HG03159 (cell line): ENCODE data around the gene FRMPD4.
A peak's percentile ranks its signal among the peaks of the same experiment; 100 is the strongest.

Experiments
- ATAC-seq: cut with Tn5 transposase; IDR thresholded peaks from one replicate; pipeline ENCODE4 v1.9.1; 2021; ENCODE audit warnings: mild to moderate bottlenecking, moderate library complexity; ENCODE audit not compliant: unreplicated experiment

The FRMPD4 gene

DNA sequence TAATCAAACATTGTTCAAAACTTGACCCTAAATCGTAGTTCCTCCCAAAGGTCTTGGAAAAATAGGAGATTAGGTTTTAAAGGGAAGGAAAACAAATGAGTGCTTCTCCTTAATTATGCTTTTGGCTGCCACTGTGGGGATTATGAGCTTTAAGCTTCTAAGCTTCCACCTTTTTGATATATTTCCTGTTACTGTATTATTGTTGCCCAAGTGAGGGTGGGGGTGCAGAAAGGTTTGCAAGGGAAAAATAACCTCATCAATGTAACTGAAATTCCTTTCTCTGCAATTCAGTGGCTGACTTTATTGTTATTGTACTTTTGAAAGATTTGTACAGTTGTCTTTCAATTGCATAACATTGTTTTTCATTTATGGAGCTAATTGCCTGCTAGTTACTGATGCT, 285.1 kb downstream of the FRMPD4 start:
- ATAC-seq: no peak

DNA sequence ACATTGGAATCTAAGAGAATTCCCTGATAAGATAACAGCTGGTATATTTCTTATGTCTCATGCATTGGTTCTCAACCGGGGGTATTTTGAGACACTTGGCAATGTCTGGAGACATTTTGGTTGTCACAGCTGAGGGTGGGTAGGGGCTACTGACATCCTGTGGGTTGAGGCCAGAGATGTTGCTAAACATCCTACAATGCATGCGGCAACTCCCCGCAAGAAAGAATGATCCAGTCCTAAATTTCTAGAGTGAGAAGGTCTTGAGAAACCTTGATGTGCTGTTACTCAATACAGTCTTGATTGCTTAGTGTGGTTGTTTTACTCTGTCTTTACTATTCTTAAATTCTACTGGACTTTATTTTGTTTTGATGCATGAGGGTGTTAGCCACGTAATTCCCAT, 287.2 kb downstream of the FRMPD4 start:
- no peak for ATAC-seq

DNA sequence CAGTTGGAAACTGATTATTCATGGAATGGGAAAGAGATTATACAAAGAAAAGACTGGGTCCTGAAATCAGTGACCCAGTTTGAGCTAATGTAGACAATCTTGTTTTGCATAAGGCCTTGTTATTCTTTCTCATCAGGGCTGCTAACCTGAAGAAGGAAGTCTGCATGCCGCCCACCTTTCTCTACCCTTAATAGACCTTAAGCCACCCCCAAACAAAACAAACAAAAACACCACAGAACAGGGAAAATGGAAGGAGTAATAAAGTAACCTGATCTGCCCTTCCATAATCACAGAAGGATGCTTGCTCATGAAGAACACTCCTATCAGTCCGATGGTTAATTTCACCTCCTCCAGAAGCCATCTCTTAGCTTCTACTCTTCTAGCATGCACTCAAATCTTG, 288.1 kb downstream of the FRMPD4 start:
- ATAC-seq: no peak

DNA sequence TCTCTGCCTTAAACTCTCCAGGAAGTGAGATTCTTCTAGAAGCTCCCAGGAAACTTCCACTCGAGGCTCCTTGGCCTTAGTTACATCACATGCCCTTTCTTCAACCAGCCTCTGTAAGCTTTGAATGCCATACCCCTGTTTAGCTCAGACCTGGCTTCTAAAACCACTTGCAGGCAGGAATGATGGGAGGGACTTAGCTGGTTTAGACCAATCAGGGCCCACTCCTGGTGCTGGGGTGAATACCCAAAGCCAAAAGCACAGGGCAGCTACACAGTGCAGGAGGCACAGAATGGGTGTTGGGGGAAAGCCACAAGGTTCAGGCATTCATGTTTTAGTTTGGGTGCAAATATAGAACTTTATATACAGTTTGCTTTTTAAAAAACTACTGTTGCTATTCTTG, 296.2 kb downstream of the FRMPD4 start:
- no peak for ATAC-seq

DNA sequence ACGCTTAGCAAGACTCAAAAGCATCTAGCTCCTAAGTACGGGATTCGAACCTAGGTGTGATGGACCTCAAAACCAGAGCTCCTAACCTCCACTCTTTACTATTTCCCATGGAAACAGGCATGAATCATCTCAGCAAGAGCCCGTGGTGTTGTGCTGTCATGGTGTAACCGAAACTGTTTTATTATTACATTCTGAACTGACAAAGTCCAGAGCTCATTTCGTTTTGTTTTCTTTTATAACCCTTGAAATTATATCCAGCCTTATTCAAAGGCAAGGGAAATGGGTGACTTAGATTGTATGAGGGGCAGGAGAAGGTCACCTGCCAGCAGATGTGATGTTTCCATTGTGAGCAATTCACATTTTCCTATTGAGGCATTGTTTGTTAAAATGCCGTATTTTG, 301.1 kb downstream of the FRMPD4 start:
- no peak for ATAC-seq

DNA sequence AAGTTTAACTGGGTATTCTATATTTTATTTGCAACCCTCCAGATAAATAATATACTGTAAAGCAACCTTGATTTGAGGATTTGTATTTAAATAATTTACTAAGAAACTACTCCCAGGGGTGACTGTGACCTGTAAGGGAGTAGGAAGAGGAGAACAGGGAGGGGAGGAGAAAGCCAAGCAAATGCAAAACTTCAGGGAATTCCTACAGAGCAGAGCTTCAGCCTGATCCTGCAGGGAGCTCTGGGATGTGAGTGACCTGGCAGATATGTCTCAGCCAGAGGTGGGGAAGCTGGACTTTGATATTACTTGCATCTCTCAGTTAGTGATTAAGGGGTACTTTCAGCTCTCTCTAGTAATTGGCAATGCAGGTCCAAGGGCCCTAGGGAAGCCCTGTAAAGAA, 302.0 kb downstream of the FRMPD4 start:
- ATAC-seq: no peak

DNA sequence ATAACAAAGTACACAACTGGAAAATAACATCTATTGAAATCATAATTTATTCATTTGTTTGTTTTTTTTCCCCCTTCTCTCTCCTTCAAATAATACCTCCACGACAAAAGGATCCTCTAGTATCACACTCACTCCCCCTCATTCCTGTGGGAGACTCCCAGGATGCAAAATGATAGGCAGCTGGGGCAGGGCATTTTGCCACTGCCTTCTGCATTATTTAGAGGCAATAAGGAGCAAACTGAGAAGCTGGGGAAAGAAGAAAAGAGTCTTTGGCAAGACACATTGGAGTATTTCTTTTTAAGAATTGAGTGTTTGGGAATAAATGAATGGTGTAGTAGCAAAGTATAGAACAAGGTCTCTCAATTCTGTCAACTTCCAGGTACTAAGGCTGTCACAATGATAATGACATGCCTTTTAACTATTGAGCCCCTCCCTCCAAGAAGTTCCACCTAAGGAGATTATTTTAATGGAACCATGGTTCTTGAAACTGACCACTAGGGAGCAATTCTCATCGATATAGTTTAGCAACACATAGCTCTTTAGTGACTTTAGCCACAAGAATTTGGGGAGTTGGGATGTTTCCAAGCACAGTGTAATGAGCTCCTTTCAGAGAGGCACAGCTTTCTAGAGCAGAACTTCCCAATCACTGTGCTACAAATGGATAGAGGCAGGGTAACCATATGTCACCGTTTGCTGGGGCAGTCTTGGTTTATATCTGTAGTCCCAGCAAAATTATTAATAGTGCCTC, 303.3 kb downstream of the FRMPD4 start:
- no peak for ATAC-seq

DNA sequence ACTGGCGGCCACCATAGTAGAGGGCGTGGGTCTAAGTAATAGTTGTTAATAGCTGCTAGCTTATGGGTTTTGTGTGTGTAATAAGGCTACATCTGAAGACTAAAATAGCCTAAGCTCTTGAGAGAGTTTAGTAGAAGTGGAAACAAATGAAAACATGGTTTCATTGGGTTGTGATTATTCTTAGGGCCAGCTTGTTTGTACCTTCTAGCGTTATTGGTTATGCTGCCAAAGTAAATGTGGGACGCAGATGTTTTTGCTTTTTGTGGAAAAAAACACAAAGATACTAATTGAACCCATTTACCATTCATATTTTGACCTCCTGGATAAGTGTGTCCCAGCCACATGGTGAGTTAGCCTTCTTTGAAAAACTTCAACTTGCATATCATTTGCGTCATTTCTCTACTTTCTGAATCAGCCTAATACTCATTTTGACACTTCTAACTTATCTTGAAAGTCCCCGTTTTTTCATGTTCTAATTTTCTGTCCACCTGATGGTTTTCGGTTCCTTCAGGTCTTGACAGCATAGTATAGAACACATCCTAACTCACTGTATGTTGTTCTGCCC, 305.3 kb downstream of the FRMPD4 start:
- ATAC-seq: peak; percentile 76

DNA sequence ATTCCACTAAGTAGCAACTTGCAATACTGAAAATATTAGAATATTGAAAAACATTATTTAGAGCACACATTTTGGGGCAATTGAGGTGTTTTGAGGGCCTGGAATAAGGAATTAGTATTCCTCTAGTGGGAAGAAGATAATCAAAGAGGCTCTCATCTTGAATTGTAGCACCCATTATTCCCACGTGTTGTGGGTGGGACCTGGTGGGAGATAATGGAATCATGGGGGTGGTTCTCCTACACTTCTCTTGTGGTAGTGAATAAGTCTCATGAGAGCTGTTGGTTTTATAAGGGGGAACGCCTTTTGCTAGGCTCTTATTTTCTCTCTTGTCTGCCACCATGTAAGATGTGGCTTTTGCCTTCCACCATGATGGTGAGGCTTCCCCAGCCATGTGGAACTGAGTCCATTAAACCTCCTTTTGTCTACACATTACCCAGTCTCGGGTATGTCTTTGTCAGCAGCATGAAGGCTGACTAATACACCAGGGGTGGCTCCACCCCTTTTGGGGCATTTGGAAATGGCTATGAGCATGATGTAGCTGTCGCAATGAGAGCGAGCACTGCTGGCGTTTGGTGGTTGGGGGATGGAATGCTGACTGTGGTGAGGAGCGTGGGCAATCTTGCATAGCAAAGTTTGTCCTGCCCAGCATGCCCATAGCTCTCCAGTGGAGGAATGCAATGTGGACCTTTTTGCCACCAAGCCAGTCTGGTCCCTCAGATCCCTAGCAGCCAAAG, 308.2 kb downstream of the FRMPD4 start:
- ATAC-seq: no peak

DNA sequence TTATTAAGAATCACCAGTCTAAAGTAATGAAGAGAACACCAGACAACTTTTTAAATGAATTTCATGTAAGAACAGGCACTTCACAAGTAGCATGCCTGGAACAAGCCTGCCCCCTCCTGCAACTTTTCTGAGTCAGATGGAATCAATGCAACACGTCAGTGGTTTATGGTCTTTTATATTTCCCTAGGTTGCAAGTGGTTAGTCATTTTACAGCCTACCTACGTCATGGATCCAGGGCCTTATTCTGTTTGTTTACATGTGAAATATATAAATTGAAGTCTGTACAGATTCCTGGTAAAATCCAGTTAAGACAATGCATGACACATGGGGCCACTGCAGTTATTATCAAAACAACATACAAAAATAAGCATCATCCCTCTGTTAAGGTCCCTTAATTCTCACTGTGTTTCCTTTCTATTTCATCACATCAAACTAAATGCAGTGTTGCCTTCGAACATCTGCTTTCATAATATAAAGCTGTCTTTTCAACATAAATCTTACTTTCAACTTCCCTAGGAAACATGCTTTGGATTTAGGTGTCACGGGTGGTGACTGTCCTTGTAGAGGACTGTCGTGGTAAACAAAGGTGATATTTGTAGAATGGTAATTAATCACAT, 309.3 kb downstream of the FRMPD4 start:
- ATAC-seq: no peak

DNA sequence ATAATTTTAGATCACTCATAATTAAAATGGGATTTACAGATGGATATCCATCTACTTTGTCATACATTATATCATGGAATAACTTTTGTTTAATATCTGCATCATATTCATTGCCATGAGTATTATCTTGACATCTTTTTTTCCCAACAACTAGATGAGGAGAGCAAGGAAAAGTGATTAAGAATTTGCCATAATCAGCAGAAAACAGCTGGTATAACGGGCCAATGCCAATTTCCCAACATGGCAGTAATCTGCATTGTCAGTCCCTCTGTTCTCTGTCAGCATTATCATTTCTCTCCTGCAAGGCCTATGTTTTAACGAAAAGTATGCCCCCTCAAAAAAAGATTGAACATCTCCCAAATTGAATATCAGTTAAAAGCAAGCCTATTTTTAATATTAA, 314.0 kb downstream of the FRMPD4 start:
- ATAC-seq: no peak

DNA sequence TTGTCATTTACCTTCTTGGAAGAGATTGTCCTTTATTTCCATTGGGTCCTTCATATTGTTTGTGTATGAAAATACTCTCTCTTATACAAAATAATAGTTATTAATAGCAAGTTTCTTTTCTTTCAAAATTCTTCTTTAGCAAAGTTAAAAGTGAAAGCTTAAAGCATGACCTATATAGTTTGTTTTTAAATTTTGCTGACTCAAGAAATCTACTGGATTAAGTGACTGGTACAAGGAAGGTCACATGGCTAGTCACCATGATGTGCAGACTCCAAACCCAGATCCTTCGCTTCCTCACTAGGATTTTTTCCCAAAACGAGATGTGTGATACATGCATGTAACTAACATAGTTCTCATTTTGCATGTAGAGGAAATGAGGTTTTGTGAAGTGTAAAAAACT, 322.7 kb downstream of the FRMPD4 start:
- ATAC-seq: no peak

DNA sequence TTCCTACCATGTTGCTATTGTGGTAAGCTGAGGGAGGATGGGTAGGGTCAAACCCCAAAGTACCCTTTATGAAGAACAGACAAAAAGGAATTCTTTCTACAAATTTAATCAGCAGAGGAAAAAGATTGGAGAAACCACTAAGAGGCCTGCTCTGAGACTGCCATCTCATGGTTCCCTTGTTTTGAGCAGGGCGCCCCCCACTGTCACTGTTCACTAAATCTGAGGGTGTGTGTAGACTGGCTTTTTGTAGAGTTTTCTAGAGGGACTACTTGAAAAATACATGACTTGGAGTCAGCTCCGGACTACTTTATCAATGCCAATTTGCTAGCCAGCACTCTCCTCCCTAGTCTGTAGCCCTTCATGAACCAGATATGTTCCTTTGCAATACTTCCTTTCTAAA, 324.8 kb downstream of the FRMPD4 start:
- no peak for ATAC-seq

DNA sequence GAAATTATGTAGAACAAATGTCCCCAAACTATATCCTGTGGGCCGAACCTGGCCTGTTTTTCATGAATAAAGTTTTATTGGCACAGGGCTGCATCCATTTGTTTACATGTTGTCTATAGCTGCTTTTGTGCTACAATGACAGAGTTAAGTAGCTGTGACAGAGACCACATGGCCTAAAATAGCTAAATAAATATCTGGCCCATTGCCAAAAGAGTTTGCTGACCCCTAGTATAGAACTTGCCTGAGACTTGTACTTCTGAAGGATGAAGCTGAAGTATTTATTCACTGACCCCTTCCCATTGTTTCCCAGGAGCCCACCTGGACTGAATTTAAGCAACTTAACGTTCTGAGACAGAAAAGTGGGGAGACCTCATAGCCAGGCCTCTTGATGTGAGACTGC, 325.6 kb downstream of the FRMPD4 start:
- ATAC-seq: no peak

DNA sequence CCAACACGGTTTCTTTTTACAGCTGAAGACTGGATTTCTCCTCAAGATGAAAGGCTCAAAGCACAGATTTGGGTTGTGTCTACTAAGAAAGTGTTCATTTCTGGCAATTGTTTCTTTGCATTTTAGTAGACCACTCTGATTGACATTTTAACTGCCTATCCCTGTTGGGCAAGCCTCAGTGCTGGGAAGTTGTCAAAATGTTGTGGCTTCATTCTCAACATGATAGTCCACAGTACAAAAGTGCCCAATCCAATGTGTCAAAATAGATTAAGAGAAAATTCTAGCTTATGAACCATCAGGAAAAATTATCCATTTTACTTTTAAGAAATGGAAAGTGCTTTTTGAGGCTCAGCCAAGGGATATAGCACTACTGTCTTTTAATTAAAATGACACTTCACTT, 329.0 kb downstream of the FRMPD4 start:
- no peak for ATAC-seq

DNA sequence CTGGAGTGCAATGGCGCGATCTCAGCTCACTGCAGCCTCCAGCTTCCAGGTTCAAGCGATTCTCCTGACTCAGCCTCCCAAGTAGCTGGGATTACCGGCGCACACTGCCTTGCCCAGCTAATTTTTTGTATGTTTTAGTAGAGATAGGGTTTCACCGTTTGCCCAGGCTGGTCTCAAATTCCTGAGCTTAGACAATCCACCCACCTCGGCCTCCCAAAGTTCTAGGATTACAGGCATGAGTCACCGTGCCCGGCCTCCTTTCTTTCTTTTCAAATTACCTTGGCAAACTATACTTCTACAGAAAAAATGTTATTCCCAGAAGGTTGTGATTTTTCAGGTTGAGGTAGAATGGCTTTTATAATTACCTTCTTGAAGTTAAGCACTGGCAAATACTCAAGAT, 331.0 kb downstream of the FRMPD4 start:
- ATAC-seq: no peak

DNA sequence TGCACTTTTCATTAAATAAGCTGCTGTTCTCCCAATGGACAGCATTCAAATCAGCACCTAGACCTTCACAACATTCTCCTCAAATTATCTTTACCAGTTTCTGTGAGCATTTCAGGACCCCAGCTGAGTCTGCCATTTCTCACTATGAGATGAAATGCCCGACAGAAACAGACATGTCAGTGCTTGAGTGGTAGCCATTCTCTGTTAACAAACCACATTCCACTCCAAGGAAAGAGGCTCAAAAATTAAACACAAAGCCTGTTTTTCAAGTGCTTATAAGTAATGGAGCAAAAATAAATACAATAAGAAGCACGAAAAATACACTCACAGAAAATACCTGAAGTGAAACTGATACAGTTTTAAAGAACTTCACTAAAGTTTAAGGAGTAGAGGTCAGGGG, 332.8 kb downstream of the FRMPD4 start:
- no peak for ATAC-seq

DNA sequence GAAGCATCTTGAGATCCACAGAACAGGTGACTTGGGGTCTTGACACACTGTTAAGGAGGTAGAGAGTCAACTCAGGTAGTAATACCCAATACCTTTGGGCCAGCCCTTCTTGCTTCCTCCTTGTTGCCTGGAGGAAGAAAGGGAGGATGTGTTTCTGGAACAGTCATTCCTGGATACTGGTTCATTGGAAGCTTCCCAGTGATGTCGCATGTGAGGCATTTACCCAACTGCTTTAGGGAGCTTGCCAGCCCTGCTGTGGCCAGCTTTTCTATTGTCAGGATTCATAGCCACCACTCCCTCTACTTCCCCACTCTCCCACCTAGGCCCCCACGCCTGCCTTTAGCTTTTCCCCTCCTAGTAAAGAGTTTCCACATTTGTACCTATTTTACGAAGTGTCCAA, 342.7 kb downstream of the FRMPD4 start:
- ATAC-seq: no peak

DNA sequence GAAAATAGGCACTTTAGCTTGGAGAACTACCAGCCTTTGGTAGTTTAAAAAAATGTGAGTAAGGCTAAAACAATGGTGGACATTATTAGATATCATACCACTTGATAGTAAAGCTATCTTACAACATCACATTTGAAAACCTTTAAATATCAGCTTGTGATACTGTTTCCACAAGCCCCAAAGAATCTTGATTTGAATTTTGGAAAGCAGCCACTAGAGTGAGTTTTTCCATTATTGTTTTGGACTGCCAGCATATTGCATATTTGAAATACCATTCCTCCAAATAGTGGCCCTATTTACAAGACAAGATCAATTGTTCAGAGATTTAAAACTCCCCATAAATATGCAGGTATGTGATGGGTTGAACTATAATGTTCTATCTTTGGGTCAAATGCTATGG, 349.9 kb downstream of the FRMPD4 start:
- ATAC-seq: no peak

DNA sequence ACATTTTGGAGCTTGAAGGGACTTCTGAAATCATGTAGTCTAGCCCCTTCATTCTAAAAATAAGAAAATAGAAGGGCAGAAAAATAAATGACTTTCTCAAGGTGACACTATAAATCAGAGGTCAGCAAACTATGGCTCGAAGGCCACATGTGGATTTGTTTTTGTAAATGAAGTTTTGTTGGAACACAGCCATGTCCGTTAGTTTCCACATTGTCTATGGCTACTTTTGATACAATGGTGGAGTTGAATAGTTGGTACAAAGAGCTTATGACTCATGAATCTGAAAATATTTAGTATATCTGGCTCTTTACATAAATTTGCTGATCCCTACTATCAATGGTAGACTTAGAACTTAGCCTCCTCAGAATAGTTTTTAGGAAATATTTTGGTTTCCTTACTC, 350.5 kb downstream of the FRMPD4 start:
- no peak for ATAC-seq

DNA sequence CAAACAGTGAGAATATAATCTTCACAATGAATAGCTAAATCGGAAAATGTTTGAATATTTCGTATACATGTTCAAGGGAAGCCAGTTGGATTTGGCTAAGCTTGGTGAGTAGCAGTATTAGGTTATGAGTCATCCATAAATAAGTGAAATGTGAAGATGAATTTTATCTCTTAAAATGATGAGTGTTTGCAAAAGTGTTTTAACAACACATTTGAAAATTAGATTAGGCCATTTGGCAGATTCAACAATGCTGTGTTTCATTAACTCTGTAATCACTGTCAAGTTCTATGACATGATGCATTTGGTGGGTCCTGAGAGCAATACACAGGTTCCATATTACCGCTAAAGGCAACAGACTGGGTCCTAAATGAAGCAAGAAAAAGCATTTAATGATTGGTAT, 351.1 kb downstream of the FRMPD4 start:
- ATAC-seq: no peak
